ENCODE measurements around the gene GATA5. TPM values are rescaled to one million over a fixed set of nuclear protein-coding genes. Genes with fewer than 3 reads are reported as not detected.

The GATA5 gene
- total RNA-seq, 1 experiment from 2014 or later, result 0.96 TPM

GRCh38 chr20:62460678-62461077 lies 15.1 kb downstream of the GATA5 start:
- Histone ChIP-seq H3K79me2 (ENCODE audit: low read depth) (no peaks in the 10 kb centered on the region), H3K4me3 (no peak overlapping the region), H3K36me3 (ENCODE audit: low read depth) (no peaks in the 10 kb centered on the region), H3K9me2 (ENCODE audit: insufficient read depth) (no peaks in the 10 kb centered on the region), H3K4me2 (no peak overlapping the region), H4K20me1 (ENCODE audit: insufficient read depth) (no peaks in the 10 kb centered on the region), H3K27ac (no peak overlapping the region), H3K9me3 (ENCODE audit: insufficient read depth, low read depth) (no peaks in the 10 kb centered on the region), H2AFZ (no peak overlapping the region), H3K27me3 (ENCODE audit: insufficient read depth, low read depth) (peaks cover 26% of the 10 kb centered on the region; the same call in 1 of the 2 replicates), H3F3A (ENCODE audit: insufficient read depth, low read depth) (no peaks in the 10 kb centered on the region), H3K4me1 (replicated peaks; ENCODE audit: insufficient read depth) (no peaks in the 10 kb centered on the region)
- ChIA-PET POLR2A (ENCODE audit: unreplicated experiment) (no interaction called here), CTCF (no interaction called here)
- no peak for DNase-seq
- intact Hi-C loops (cut with micrococcal nuclease; ENCODE audit: unreplicated experiment), result no loop called here
- TF ChIP-seq EZH2 (IDR thresholded peaks at IDR 0.05; ENCODE audit: low read depth), result no peak
- no peak for TF ChIP-seq CTCF (conservative IDR thresholded peaks at IDR 0.05)
- no TSS peak for BruUV-seq (replicated peaks)

GRCh38 chr20:62459488-62459887 lies 16.3 kb downstream of the GATA5 start:
- POLR2A ChIA-PET (ENCODE audit: unreplicated experiment), result no interaction called here
- TF ChIP-seq CTCF (conservative IDR thresholded peaks at IDR 0.05) (no peak), EZH2 (IDR thresholded peaks at IDR 0.05; ENCODE audit: low read depth) (no peak)
- H3K9me2 ChIP-seq (ENCODE audit: insufficient read depth), result no peaks in the 10 kb centered on the region

GRCh38 chr20:62458275-62459251 lies 17.2 kb downstream of the GATA5 start:
- no peak for TF ChIP-seq EZH2 (IDR thresholded peaks at IDR 0.05; ENCODE audit: low read depth)
- TF ChIP-seq CTCF (conservative IDR thresholded peaks at IDR 0.05), result no peak
- DNase-seq, result no peak
- H3K27ac ChIP-seq, result no peak overlapping the region
- no peak overlapping the region for H2AFZ ChIP-seq
- no peaks in the 10 kb centered on the region for H3K9me3 ChIP-seq (ENCODE audit: insufficient read depth, low read depth)
- H3F3A ChIP-seq (ENCODE audit: insufficient read depth, low read depth), result no peaks in the 10 kb centered on the region
- H3K36me3 ChIP-seq (ENCODE audit: low read depth), result no peaks in the 10 kb centered on the region
- H3K4me2 ChIP-seq, result no peak overlapping the region
- no TSS peak for BruUV-seq (replicated peaks)
- H3K9me2 ChIP-seq (ENCODE audit: insufficient read depth), result no peaks in the 10 kb centered on the region
- H4K20me1 ChIP-seq (ENCODE audit: insufficient read depth), result no peaks in the 10 kb centered on the region
- no peak overlapping the region for H3K4me3 ChIP-seq
- ChIA-PET POLR2A (ENCODE audit: unreplicated experiment) (no interaction called here), CTCF (no interaction called here)
- H3K79me2 ChIP-seq (ENCODE audit: low read depth), result no peaks in the 10 kb centered on the region
- peaks cover 48% of the 10 kb centered on the region for H3K27me3 ChIP-seq (ENCODE audit: insufficient read depth, low read depth)
- H3K4me1 ChIP-seq (replicated peaks; ENCODE audit: insufficient read depth), result no peaks in the 10 kb centered on the region
- intact Hi-C loops (cut with micrococcal nuclease; ENCODE audit: unreplicated experiment), result no loop called here

More at GRCh38 chr20:62459488-62459887, 16.3 kb downstream of the GATA5 start:
- no peaks in the 10 kb centered on the region for H3K9me3 ChIP-seq (ENCODE audit: insufficient read depth, low read depth)
- H3K79me2 ChIP-seq (ENCODE audit: low read depth), result no peaks in the 10 kb centered on the region
- H3K27me3 ChIP-seq (ENCODE audit: insufficient read depth, low read depth), result peaks cover 38% of the 10 kb centered on the region
- no peak overlapping the region for H2AFZ ChIP-seq
- H3K36me3 ChIP-seq (ENCODE audit: low read depth), result no peaks in the 10 kb centered on the region
- H3K4me3 ChIP-seq, result no peak overlapping the region
- no peak for DNase-seq
- CTCF ChIA-PET, result no interaction called here
- H3F3A ChIP-seq (ENCODE audit: insufficient read depth, low read depth), result no peaks in the 10 kb centered on the region
- no peak overlapping the region for H3K4me2 ChIP-seq
- H4K20me1 ChIP-seq (ENCODE audit: insufficient read depth), result no peaks in the 10 kb centered on the region
- H3K27ac ChIP-seq, result no peak overlapping the region
- BruUV-seq (replicated peaks), result no TSS peak
- H3K4me1 ChIP-seq (replicated peaks; ENCODE audit: insufficient read depth), result no peaks in the 10 kb centered on the region
- intact Hi-C loops (cut with micrococcal nuclease; ENCODE audit: unreplicated experiment), result no loop called here

Measured in PC-9 (cell line).